Stimulated activated CD8-positive, alpha-beta memory T cell treated with anti-CD3 and anti-CD28 coated beads, Interleukin-12 subunit alpha, Interleukin-12 subunit beta, amount 100 ng/mL, for 4 hours (primary cell): Measurements from ENCODE around the gene CTDSPL.
"Not testable (repeated sequence)": the region's sequence is repeated elsewhere in the genome, so short reads cannot be mapped to it uniquely, and the experiment has no call there.

ENCODE experiments used
- DNase-seq: peaks from one replicate; pipeline ENCODE4 v3.0.0-alpha.2; 2020; ENCODE audit warnings: low read depth

CTDSPL gene, protein sequence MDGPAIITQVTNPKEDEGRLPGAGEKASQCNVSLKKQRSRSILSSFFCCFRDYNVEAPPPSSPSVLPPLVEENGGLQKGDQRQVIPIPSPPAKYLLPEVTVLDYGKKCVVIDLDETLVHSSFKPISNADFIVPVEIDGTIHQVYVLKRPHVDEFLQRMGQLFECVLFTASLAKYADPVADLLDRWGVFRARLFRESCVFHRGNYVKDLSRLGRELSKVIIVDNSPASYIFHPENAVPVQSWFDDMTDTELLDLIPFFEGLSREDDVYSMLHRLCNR

DNA sequence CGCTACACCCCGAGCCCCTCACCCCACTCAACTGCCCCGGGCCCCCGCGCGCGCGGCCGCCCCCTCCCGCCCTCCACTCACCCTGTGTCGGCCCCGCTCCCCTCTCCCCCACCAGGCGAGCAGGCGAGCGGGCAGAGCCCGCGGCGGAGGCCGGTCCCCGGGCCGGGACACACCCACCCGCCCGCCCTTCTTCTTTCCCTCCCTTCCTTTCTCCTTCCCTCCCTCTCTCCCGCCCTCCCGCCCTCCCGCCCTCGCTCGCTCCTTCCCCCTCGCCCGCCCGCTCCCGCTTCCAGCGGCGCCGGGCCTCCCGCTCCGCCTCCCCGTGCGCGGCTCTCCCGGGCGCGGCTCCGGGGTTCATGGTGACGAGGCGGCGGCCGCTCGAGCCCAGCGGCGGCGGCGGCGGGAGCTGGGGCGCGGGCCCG lies at the start of gene CTDSPL:
Gene CTDSPL, plus strand, starts transcription at position 261 of the 422 bp plus-strand sequence. CDS start 320 bp downstream, outside the sequence.
- DNase-seq: no peak

GRCh38 chr3:37812499-37812896 lies 49.2 kb upstream of the CTDSPL start:
- DNase-seq: no peak

GRCh38 chr3:37813403-37813802 lies 48.3 kb upstream of the CTDSPL start:
- no peak for DNase-seq

- no peak for DNase-seq
These were observed 47.1 kb upstream of the CTDSPL start for GRCh38 chr3:37814547-37814946.

DNA sequence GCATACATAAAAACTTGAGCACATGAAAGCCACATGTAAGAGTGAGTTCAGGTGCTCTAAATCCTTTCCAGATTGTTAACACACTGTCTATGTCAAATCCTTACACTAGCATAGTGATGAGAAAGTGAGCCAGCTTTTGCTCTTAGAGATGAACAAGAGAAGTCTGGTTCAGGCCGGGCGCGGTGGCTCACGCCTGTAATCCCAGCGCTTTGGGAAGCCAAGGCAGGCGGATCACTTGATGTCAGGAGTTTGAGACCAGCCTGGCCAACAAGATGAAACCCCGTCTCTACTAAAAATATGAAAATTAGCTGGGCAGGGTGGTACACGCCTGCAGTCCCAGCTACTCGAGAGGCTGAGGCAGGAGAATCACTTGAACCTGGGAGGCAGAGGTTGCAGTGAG lies 46.5 kb upstream of the CTDSPL start:
- DNase-seq: not testable (repeated sequence)

- DNase-seq: no peak
These were observed 45.4 kb upstream of the CTDSPL start for GRCh38 chr3:37816271-37816670.

- DNase-seq: no peak
These were observed 42.1 kb upstream of the CTDSPL start for GRCh38 chr3:37819591-37819990.

- no peak for DNase-seq
These were observed 41.4 kb upstream of the CTDSPL start for GRCh38 chr3:37820286-37820685.

- no peak for DNase-seq
These were observed 38.5 kb upstream of the CTDSPL start for GRCh38 chr3:37823189-37823588.

GRCh38 chr3:37824090-37824953 lies 37.4 kb upstream of the CTDSPL start:
- no peak for DNase-seq

DNA sequence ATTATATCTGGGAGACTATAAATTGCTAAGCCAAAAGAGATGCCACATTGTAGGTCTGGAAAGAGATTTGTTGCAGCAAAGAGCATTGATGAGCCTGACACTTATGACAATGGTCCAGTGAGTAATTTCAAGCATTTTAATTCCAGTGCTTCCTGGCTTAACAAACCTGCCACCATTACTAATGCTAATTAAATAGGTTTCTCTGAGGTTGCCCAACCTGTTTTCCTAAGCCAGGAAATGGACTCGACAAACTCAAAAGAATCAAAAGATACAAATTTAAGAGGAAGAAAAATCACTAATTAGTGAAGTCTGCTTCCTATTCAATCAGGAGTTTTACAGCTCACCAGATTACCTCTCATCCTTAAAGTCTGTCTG lies 36.7 kb upstream of the CTDSPL start:
- DNase-seq: no peak

- no peak for DNase-seq
These were observed 35.8 kb upstream of the CTDSPL start for GRCh38 chr3:37825744-37826400.

GRCh38 chr3:37826502-37826901 lies 35.2 kb upstream of the CTDSPL start:
- DNase-seq: no peak

DNA sequence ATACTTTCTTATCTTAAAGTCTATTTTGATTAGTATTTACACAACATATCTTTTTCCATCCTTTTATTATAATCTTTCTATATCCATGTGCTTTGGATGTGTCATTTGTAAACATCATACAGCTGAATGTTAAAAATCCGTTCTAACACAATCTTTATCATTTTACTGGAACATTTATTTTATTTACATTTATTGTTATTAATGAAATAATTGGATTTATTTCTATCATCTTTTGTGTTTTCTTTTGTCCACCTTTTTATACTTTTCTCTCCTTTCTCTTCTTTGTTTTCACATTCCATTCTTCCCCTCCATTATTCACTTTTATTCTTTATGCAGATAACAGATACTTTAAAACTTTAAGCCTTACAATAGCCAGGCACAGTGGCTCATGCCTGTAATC lies 34.7 kb upstream of the CTDSPL start:
- DNase-seq: no peak

- DNase-seq: no peak
These were observed 29.2 kb upstream of the CTDSPL start for GRCh38 chr3:37832480-37832879.

DNA sequence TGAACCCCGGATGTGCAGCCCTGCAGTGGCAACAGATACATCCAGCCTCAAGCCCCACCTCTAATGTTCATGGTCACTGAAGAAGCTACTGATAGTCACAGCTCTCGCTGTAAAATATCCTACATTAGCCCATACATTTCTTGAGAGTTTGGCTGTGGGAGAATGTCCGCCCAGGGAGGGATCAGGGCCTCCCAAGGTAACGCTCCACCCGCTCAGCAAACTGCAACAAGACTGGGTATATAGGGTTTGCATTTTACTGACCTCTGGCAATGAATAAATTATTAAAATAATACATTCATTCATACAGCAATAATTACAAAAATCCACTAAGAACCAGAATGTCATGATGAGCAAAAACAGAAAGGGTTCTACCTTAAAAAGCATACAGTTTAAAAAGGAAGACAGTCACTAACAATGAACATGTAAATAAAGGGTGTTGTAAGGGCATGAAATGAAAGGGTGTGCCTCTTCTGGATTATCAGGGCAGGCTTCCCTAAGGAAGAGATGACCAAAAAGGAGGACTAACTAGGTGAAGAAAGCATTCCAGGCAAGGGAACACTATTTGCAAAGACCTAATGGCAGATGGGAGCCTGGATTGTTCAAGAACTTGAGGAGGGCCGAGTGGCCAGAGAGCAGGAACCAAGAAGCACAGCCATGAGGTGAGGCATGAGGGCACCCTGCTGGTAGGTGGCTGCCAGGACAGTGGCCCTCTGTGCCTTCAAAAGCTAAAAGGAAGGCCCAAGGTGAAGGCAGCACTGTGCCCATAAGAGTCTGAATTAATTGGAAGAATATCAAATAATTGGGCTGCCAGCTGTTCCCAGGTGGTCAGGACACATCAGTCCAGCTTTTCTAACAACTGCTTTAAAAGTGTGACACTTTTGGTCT lies 28.1 kb upstream of the CTDSPL start:
- no peak for DNase-seq

- no peak for DNase-seq
These were observed 25.1 kb upstream of the CTDSPL start for GRCh38 chr3:37836589-37836988.

- DNase-seq: no peak
These were observed 14.0 kb upstream of the CTDSPL start for GRCh38 chr3:37847689-37848088.

DNA sequence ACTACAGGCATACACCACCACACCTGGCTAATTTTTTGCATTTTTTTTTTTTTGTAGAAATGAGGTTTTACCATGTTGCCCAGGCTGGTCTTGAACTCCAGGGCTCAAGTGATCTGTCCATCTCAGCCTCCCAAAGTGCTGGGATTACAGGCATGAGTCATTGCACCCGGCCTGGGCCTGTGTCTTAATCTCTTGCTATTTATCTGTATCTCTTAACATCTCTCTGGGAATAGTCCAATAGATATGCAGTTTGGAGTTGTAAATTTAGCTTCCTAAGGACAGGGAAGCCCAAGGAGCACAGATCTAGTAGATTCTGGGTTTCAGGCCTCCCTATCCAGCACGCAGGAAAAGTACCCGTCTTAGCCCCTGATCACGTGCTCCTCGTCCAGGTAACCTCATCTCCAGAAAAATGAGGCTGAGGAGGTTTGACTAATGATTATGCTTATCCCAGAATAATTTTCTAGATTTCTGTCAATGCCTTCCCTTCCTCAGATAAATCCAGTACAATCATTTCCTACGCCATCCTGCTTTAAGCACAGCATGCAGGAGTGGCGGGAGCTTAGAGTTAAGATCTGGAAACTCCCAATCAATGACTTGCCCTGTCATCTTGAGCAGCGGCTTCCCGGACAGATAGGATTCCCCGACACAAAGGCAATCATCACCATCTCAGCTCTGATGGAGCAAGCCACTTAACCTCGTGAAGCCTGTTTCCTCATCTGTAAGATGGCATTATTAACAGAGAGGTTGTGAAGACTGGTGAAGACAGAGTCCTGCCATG lies 12.3 kb upstream of the CTDSPL start:
- DNase-seq: no peak

DNA sequence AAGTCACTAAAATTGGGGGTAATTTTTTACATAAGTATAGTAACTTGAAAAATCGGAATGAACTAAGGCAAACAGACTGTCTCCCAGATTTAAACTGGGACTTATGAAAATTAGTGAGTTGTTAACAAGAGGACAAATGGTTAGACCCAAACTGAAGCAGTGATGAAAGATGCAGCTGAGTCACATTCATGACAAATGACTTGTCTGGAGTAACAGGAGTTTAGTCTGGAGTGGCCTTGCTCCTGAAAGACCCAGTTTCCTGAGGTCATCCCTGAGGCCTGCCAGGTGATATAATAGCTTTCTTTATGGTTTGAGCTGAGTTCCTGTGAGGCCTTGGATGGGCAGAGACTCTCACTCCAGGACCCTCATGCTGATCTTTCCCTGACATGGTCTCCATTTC lies 9.6 kb upstream of the CTDSPL start:
- DNase-seq: no peak

DNA sequence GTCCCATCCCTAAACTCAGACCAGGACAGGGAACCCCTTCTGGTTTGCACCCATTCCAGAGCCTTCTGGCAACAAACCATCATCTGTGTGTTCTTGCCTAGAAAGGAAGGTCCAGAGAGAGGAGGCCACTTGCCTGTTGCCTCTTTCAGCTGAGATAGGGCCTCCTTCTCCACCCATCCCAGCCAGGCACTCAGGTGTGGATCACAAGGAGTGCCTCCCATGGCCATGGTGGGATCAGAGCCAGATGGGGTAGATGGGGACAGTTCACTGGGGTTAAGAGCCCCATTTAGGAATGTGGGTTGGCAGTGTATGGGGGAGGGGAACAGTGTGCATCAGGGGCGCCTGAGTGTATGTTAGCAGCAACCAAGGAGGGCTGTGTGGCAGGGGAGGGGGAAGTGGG lies 8.9 kb upstream of the CTDSPL start:
- DNase-seq: no peak
